Measurements from ENCODE around the gene SEMA4G.
"Not testable (repeated sequence)": the region's sequence is repeated elsewhere in the genome, so short reads cannot be mapped to it uniquely, and the experiment has no call there.

Gene SEMA4G

GRCh38 chr10:100970914-100971811 lies 1.9 kb downstream of the SEMA4G start:
- DNase-seq (ENCODE audit: low spot score) = no peak

GRCh38 chr10:100972115-100972903 lies 3.0 kb downstream of the SEMA4G start:
- no peak for DNase-seq (ENCODE audit: low spot score)

- no peak for DNase-seq (ENCODE audit: low spot score)
Observed at GRCh38 chr10:100972904-100973535, 3.7 kb downstream of the SEMA4G start.

- not testable (repeated sequence) for DNase-seq (ENCODE audit: low spot score)
Observed at GRCh38 chr10:100975397-100975796, 6.1 kb downstream of the SEMA4G start.

- DNase-seq (ENCODE audit: low spot score) = no peak
Observed at GRCh38 chr10:100976906-100977305, 7.6 kb downstream of the SEMA4G start.

- DNase-seq (ENCODE audit: low spot score) = no peak
Observed at GRCh38 chr10:100977436-100977835, 8.1 kb downstream of the SEMA4G start.

- DNase-seq (ENCODE audit: low spot score) = no peak
Observed at GRCh38 chr10:100978121-100978900, 9.0 kb downstream of the SEMA4G start.

- DNase-seq (ENCODE audit: low spot score) = no peak
Observed at GRCh38 chr10:100978901-100979195, 9.5 kb downstream of the SEMA4G start.

- DNase-seq (ENCODE audit: low spot score) = no peak
Observed at GRCh38 chr10:100979791-100980272, 10.5 kb downstream of the SEMA4G start.

- DNase-seq (ENCODE audit: low spot score) = no peak
Observed at GRCh38 chr10:100980311-100980710, 11.0 kb downstream of the SEMA4G start.

- DNase-seq (ENCODE audit: low spot score) = no peak
Observed at GRCh38 chr10:100980711-100981110, 11.4 kb downstream of the SEMA4G start.

- no peak for DNase-seq (ENCODE audit: low spot score)
Observed at GRCh38 chr10:100981178-100981772, 12.0 kb downstream of the SEMA4G start.

GRCh38 chr10:100982916-100983830 lies 13.9 kb downstream of the SEMA4G start:
- DNase-seq (ENCODE audit: low spot score) = no peak

- DNase-seq (ENCODE audit: low spot score) = no peak
Observed at GRCh38 chr10:100983868-100984671, 14.8 kb downstream of the SEMA4G start.

- DNase-seq (ENCODE audit: low spot score) = no peak
Observed at GRCh38 chr10:100984672-100985177, 15.4 kb downstream of the SEMA4G start.

- no peak for DNase-seq (ENCODE audit: low spot score)
Observed at GRCh38 chr10:100985336-100985735, 16.0 kb downstream of the SEMA4G start.

- no peak for DNase-seq (ENCODE audit: low spot score)
Observed at GRCh38 chr10:100986623-100986951, 17.3 kb downstream of the SEMA4G start.

GRCh38 chr10:100986952-100987684 lies 17.8 kb downstream of the SEMA4G start, which contains the start of the genes MRPL43 and TWNK:
MRPL43 (minus strand) TSS chr10:100987497; CDS start chr10:100987443, 54 bp downstream.
TWNK (plus strand) TSS chr10:100987543; CDS start chr10:100988211, 668 bp downstream.
- DNase-seq (ENCODE audit: low spot score) = no peak

GRCh38 chr10:100987685-100988049 lies 18.4 kb downstream of the SEMA4G start:
- DNase-seq (ENCODE audit: low spot score) = no peak

Data from kidney capillary endothelial cell (primary cell).